ENCODE results near the gene ADAM22.

DNA sequence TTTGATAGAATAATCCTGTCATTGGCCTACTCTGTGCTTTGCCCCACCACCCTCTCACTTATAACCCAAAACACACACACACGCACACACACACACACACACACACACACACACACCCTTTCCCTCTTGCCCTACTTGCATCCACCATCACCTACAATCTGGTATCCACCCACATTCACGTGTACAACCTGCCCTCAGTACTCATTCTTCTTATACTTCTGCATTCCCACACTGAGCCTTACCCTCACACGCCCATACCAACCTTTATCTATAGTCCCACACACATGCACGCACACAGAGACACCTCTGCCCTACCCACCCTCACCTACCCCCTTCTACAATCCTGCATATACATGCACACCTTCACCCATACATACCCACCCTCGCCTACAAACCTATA lies 296.6 kb downstream of the ADAM22 start:
- TF ChIP-seq, protein P1, sequence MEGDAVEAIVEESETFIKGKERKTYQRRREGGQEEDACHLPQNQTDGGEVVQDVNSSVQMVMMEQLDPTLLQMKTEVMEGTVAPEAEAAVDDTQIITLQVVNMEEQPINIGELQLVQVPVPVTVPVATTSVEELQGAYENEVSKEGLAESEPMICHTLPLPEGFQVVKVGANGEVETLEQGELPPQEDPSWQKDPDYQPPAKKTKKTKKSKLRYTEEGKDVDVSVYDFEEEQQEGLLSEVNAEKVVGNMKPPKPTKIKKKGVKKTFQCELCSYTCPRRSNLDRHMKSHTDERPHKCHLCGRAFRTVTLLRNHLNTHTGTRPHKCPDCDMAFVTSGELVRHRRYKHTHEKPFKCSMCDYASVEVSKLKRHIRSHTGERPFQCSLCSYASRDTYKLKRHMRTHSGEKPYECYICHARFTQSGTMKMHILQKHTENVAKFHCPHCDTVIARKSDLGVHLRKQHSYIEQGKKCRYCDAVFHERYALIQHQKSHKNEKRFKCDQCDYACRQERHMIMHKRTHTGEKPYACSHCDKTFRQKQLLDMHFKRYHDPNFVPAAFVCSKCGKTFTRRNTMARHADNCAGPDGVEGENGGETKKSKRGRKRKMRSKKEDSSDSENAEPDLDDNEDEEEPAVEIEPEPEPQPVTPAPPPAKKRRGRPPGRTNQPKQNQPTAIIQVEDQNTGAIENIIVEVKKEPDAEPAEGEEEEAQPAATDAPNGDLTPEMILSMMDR (IDR thresholded peaks at IDR 0.05), result no peak
- TF ChIP-seq POLR2A (IDR thresholded peaks at IDR 0.05), result no peak

Measured in right lobe of liver (tissue), 4 donors.